GM19372 (cell line): ENCODE measurements around the gene BICRA.

ENCODE experiments used
- ATAC-seq: cut with Tn5 transposase; IDR thresholded peaks from one replicate; pipeline ENCODE4 v1.9.1; 2021; ENCODE audit warnings: mild to moderate bottlenecking, low read depth, moderate library complexity; ENCODE audit not compliant: unreplicated experiment

Gene BICRA

GRCh38 chr19:47682939-47683338 lies 74.0 kb downstream of the BICRA start:
- ATAC-seq = no peak

DNA sequence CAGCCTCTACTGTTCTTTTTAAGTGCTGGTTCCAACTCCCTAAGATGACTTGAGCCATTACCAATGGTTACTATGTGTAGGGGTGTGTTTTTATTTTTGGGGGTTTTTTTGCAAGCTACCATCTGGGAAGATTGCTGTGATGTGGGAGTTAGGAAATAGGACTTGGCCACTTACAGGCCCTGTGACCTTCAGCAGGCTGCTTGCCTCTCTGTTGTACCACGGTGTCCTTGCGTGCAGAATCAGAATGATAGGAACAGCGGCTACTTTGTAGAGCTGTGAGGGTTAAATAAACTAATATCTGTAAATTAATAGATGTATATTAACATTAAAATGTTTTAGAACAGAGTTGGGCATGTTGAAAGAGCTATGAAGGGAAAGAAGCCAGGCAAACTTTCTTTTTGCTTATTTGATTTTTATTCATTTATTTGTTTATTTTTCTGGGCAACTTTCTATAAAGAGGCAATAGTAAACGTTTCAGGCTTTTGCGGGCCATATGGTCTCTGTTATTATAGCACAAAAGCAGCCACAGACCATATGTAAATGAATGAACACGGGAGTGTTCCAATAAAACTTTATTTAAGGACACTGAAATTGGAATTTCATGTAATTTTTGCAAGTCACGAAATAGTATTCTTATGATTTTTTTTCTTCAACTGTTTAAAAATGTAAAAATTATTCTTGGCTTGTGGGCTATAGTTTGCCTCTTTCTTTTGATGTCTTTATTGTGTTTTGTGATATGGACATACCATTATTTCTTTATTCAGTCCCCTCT lies 77.9 kb downstream of the BICRA start:
- ATAC-seq = no peak

DNA sequence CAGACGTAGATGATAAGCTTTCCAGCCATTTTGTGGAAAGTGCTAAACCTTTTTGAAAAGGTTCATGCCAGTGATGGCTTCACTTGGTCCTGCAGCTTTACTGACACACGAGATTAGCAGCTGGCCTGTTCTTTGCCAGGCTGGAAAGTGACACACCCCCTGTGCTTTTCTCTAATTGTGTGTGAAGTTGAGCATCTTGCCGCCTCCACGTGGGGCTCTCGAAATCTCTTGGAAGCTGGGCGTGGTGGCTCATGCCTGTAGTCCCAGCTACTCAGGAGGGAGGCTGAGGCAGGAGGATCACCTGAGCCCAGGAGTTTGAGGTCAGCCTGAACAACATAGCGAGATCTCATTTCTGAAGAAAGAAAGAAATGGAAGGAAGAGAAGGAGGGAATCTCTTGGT lies 79.0 kb downstream of the BICRA start:
- ATAC-seq = no peak

GRCh38 chr19:47691090-47691489 lies 82.2 kb downstream of the BICRA start:
- ATAC-seq = no peak

DNA sequence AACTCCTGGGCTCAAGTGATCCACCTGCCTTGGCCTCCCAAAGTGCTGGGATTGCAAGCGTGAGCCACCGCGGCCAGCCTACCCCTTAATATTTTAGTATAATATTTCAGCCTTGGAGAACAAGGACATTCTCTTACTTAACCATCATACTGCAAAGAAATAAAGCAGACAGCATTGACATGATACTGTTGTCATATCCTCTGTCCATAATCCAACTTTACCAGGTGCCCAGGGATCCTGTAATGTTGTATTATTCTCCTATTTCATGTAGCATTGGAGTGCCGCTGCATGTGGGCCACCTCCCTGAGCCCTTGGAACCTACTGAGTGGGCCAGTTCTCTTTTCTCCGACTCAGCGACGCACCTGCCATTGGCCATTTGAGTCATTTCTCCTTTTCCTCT lies 82.8 kb downstream of the BICRA start:
- ATAC-seq = no peak

DNA sequence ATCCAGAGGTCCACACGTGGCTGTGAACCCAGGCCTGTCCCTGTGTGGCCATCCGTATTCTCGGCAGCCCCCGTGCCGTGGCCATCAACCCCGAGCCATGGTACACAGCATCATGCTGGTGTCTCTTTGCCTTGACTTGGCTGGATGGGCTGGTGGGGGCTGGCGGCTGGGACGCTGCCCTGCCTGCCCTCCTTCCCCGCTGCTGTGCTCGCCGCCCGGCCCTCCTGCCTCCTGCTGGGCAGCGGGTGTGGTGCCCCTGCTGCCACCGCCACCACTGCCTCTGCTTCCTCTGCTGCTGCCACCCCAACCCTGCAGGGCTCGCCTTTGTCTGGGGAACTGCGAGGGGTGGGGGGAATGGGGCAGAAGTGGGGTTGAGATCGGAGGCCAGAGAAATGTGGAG lies 84.6 kb downstream of the BICRA start:
- no peak for ATAC-seq

DNA sequence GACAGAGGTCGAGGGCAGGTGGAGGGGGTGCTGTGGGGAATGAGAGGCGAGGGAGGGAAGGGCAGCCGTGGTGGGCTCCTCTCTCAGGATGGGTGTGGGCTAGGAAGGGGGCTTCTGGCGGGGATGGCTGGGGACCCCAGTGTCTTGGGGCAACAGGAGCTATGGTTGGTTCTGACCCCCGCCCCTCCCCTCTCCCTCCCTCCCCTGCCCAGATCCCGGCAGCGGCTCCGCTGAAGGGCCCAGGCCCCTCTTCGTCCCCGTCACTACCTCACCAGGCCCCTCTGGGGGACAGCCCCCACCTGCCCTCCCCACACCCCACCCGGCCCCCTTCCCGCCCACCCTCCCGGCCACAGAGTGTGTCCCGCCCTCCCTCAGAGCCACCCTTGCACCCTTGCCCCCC lies 85.0 kb downstream of the BICRA start:
- no peak for ATAC-seq

DNA sequence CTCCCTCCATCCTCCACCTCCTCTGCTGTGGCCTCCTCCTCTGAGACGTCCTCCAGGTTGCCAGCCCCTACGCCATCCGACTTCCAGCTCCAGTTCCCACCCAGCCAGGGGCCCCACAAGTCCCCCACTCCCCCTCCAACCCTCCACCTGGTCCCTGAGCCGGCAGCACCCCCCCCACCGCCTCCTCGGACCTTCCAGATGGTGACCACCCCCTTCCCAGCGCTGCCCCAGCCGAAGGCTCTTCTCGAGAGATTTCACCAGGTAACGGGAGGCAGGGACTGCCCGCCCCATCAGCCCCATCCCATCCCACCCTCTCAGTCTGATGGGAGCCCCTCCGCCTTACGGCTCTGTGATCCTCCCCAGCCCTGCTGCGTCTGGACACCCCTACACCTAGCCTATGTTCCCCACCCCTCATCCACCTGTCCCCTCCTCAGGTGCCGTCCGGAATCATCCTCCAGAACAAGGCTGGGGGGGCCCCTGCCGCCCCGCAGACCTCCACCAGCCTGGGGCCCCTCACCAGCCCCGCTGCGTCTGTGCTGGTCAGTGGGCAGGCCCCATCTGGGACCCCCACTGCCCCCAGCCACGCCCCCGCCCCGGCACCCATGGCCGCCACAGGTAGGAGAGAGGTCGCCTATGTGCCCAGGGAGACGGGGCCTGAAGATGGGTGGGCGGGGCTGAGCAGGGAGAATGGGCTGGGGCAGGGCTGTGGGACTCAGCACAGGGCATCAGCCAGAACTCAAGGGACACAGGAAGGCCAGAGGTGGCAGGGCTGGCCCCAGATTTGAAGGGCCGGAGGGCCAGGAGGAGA lies 85.7 kb downstream of the BICRA start:
- no peak for ATAC-seq

- ATAC-seq = no peak
These were observed 86.8 kb downstream of the BICRA start for GRCh38 chr19:47695533-47696262.

DNA sequence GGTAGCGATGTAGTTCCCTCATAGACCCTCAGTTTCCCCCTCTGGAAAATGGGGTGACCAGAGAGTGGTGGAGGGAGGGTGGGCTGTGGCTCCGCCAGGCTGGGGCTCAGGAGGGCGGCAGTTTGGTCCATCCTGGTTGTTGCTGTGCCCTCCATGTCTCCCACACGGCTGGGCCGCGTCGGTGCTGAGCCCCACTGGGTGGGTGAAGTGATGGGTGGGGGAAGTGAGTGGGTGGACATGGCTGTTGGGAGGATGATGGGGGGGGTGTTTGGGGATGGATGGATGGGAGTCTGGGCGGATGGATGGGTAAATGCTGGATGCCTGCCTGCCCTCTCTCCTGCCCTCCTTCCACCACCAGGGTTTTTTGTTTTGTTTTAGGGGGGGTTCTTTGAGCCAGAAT lies 87.7 kb downstream of the BICRA start:
- no peak for ATAC-seq

- no peak for ATAC-seq
These were observed 89.1 kb downstream of the BICRA start for GRCh38 chr19:47697863-47698609.

GRCh38 chr19:47698631-47699359 lies 89.9 kb downstream of the BICRA start:
- no peak for ATAC-seq

GRCh38 chr19:47699360-47699917 lies 90.5 kb downstream of the BICRA start:
- no peak for ATAC-seq

- no peak for ATAC-seq
These were observed 92.2 kb downstream of the BICRA start for GRCh38 chr19:47700934-47701716.

GRCh38 chr19:47701717-47702552 lies 93.0 kb downstream of the BICRA start:
- no peak for ATAC-seq

DNA sequence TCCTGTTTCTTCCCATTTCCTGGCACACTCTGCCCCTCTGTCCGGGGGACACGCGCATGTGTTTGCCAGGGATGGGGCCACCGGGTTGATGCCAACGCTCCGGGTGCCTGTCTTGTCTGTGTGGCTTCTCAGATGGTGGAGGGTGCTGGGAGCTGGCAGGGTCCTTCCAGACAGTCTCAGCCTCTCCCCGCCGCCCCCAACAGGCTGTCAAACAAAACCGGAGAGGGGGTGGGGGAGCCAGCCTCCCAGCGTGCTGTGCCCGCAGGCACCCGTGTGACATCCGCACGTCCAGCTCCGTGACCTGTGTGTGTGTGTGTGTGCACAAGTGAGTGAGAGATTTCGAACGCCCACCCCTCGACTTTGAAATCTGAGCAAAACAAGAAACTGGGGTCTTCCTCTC lies 93.7 kb downstream of the BICRA start:
- ATAC-seq = no peak

GRCh38 chr19:47703301-47703700 lies 94.4 kb downstream of the BICRA start:
- ATAC-seq = no peak

DNA sequence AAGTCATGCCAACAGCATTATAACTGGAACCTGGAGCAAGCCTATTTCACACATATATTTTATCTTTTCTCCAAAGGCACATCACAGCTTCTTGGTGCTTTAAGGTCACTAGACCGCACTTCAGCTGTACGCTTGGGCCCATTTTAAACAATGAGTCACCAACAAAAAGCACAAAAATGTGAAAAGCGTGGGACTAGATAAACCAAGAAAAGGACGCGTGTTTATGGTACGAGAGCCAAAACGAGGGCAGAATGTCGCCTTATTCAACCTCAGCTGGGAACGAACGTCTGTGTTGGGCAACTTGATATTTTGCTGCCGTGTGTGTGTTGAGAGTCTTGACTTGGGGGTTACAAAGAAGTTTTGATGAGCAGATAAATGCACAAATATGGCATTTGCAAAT lies 95.1 kb downstream of the BICRA start:
- no peak for ATAC-seq
